Measurements from ENCODE around the gene IGF1R.

The IGF1R gene

DNA sequence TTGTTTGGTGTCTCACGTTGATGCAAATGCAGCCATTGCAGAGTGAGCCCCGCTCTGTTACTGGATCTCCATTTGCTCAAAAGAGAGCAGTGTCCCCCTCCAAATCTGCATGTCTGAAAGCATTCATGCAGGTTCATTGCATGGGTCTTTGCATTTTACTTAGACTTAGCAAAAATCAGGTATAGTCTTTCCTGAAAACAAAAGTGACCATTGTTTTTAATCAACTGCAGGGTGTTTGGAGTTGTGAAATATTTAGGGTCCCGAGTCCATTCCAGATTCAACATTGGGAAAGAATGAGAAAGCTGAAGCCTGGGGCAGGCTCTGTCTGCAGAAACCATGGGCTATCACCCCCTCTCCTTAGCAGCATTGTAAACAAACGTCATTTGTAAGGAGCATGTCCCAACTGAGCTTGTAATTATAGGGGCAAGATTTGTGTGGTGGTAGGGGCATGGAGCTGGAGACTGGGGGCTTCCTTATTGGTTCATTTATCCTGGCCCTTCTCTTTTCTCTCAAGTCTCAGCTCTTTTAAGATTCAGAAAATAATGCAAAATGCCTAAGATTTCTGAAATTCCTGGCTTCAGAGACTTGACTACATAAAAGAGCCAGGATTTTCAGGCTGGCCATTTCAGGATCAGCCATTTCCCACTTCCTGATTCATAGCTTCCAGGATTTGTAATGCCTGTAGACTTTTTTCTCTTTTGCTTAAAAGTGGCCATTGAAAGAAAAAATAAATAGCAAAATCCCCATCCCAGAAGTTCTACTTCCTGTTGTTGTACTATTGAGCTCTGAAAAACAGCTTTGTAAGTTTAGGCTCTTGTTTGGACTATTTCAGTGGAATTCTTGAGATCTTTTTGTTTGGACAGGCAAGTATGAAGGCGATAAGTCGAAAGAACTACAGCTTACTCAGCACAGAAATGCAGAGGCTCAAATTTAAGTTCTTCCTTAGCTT, 23.0 kb downstream of the IGF1R start:
- no peak for DNase-seq (ENCODE audit: low read depth in 2 of 2)

DNA sequence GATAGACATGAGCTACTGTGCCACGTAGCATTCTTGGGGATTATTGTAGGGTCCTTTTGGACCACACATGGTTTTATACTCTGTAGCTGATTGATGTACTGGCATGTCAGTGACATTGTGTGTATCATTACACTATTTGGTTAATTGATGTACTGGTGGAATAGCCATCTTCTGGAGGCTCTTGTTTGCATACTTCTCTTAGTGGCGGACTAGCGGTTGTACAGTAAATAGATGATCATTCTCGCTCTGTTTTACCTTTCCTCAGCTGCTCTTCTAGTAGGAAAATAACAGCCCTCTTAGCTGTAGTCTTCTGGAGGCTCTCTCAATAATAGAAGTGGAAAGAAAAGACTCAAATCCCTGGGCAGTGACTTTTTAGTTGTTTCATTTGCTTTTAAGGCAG, 24.8 kb downstream of the IGF1R start:
- DNase-seq (ENCODE audit: low read depth in 2 of 2), result no peak

GRCh38 chr15:98674336-98674735, 26.0 kb downstream of the IGF1R start:
- no peak for DNase-seq (ENCODE audit: low read depth in 2 of 2)

DNA sequence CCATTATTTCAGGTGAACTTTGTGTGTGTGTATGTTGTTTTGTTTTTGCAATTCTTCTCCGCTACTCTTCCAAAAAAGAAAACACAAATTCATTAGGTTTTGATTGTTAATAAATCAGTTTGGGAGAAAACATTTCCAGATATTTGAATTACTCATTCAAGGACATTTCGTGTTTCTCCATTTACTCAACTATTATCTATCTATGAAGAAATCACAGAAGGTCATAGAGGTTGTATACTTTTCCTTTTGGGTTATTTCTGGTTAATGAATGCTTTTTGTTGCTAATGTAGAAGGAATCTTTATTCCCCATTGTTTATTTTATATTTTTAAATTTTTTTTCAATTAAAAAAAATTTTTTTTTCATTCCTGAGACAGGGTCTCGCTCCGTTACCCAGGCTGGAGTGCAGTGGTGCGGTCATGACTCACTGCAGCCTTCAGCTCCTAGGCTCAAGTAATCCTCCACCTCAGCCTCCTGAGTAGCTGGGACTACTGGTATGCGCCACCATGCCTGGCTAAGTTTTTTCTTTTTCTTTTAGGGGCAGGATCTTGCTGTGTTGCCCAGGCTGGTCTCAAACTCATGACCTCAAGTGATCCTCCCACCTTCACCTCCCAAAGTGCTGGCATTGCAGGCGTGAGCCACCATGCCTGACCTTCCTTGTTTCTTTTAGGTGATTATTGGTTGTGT, 28.4 kb downstream of the IGF1R start:
- DNase-seq (ENCODE audit: low read depth in 2 of 2), result no peak

GRCh38 chr15:98677345-98678059, 29.2 kb downstream of the IGF1R start:
- DNase-seq (ENCODE audit: low read depth in 2 of 2), result no peak

GRCh38 chr15:98678484-98678883, 30.1 kb downstream of the IGF1R start:
- DNase-seq (ENCODE audit: low read depth in 2 of 2), result no peak

- DNase-seq (ENCODE audit: low read depth in 2 of 2), result no peak
Measured at GRCh38 chr15:98681061-98681460, 32.7 kb downstream of the IGF1R start.

GRCh38 chr15:98682992-98683701, 34.8 kb downstream of the IGF1R start:
- no peak for DNase-seq (ENCODE audit: low read depth in 2 of 2)

DNA sequence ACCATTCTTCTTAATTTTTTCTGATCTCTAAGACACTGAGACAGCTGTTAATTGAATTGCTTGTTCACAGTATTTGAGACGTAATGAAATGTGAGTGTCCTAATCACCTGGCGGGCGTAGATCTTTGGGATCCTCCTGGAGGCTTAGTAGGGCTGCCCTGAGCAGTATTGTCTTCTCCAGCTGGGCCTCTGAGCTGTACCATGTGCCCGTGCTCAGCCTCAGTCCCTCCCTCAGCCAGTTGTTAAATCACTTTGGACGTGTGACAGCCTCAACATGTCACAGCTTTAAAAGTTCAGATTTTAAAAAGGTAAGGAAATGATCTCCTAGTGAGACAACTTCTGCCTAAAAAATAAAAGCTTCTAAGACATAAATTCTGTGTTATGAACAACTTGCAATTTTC, 35.5 kb downstream of the IGF1R start:
- no peak for DNase-seq (ENCODE audit: low read depth in 2 of 2)

DNA sequence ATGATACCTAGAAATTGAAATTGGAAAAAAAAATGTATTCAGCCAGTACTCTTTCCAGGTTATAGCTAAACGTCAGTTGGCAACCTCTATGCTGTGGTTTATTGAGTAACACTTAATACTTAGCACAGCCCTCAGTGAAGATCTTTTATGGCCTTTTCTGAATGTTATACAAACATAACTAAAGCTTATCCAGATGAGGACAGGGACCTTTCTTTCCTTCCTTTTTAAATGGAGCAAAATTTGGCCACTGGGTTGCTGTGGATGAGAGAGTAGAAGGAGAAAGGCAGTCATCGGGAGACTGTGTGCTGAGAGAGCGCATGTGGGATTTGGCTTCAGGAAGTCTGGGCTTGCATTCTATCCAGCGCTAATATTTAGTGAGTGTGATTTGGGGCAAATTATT, 36.1 kb downstream of the IGF1R start:
- DNase-seq (ENCODE audit: low read depth in 2 of 2), result no peak

DNA sequence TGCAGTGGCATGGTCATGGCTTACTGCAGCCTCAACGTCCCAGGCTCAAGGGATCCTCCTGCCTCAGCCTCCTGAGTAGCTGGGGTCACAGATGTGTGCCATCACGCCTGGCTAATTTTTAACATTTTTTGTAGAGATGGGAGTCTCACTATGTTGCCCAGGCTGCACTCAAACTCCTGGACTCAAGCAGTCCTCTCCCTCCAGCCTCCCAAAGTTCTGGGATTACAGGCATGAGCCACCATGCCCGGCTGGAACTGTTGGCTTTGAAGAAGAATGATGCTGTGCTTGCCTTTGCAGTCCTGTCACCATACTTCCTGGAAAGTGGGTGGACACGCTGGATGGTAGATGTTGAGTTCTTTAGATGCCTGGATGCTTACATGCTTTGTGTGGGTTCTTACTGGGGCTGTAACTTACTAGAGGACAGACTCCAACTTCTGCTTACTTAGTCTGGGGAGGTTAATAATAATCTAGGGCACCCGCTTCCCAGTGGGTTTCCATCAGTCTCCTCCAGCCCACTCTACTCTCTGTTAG, 36.7 kb downstream of the IGF1R start:
- no peak for DNase-seq (ENCODE audit: low read depth in 2 of 2)

DNA sequence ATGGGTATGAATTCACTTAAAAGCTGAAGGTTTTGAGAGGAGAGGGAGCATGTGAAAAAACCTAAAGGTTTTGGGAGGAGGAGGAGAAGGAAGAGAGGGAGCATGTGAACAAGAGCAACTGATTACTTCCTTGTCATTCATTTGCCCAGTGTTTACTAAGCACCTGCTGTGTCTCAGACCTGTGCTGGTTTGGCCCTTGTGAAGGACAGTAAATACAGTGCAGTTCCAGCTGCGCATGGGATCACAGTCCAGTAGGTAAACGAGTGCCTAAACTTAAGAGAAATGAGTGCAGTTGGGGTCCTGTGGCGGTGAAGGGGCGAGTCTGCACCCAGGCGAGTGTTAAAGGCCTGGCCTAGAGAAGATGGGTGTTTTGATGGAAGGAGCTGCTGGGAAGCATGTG, 38.6 kb downstream of the IGF1R start:
- no peak for DNase-seq (ENCODE audit: low read depth in 2 of 2)

GRCh38 chr15:98689431-98689861, 41.1 kb downstream of the IGF1R start:
- DNase-seq (ENCODE audit: low read depth in 2 of 2), result no peak

DNA sequence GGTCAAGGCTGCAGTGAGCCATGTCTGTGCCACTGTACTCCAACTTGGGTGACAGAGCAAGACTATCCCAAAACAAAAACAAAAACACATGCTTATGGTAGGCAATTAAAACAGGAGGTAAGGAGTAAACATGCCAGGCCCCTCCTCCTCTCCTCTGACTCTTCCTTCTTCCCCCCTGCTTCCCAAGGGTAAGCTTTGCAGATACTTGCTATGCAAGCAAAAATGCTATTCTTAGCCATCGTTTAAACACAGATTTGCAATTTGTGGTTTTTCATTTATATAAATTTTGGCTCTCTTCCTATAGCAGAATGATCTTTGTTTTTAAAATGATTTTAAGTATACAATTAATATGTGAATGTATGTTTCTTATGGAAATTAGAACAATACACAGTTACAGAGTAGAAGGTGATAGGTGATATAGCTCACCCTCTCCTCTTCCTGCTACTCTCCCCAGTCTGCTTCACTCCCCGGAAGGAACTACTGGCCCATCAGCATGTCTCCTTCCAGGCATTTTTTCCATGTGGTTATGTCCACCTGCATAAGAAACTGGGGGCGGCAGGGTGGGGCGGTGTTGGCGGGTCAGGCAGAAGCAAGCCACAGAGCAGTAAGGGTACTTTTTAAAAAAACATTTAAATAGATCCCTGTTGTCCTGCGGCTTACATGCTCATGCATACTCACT, 42.1 kb downstream of the IGF1R start:
- DNase-seq (ENCODE audit: low read depth in 2 of 2), result no peak

DNA sequence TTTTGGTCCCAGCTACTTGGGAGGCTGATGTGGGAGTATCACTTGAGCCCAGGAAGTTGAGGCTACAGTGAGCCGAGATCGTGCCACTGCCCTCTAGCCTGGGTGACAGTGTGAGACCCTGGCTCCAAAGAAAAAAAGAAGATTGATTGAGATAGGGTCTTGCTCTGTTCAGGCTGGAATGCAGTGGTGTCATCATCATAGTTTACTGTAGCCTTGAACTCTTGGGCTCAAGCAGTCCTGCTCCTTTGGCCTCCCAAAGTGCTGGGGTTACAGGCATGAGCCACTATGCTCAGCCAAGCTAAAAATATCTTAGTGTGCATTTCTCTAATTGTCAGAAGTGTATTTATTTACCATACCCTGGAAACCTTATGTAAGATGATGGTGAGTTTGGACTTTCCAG, 43.9 kb downstream of the IGF1R start:
- no peak for DNase-seq (ENCODE audit: low read depth in 2 of 2)

DNA sequence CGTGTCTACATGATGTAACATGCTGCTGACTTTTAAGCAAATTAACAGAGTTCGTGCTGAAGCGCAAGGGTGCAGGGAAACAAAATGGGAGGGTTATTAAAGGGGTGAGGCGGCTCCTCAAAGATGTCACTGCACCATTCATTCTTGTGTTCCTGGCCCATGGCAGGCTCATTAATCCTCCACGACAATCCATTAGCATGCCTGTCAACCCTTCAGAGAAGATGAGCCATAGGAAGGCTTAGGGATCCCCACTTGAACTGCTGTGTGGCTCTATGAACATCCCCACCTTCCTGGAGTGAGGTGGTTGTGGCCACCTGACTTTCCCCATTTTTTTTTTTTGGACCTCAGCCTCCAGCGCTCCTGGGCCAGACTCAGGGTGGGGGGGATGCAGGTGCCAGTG, 45.8 kb downstream of the IGF1R start:
- no peak for DNase-seq (ENCODE audit: low read depth in 2 of 2)

DNA sequence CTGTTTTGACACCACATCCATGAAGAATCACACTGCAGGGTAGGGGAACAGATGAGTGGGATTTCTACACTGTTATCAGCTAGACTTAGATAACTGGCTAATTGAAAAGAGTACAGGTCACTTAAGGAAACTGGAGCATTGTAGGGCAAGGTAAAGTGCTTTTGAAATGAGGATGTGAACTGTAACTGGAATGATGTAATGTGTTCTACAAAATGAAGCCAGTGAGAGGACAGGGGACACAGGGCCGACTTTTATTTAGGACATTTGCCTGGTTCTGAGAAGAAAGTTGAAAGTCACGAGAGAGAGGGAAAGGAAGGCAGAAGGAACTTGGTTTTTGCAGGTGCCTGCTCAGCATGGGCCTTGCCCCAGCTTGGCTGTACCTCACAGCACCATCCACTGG, 50.5 kb downstream of the IGF1R start:
- DNase-seq (ENCODE audit: low read depth in 2 of 2), result no peak

DNA sequence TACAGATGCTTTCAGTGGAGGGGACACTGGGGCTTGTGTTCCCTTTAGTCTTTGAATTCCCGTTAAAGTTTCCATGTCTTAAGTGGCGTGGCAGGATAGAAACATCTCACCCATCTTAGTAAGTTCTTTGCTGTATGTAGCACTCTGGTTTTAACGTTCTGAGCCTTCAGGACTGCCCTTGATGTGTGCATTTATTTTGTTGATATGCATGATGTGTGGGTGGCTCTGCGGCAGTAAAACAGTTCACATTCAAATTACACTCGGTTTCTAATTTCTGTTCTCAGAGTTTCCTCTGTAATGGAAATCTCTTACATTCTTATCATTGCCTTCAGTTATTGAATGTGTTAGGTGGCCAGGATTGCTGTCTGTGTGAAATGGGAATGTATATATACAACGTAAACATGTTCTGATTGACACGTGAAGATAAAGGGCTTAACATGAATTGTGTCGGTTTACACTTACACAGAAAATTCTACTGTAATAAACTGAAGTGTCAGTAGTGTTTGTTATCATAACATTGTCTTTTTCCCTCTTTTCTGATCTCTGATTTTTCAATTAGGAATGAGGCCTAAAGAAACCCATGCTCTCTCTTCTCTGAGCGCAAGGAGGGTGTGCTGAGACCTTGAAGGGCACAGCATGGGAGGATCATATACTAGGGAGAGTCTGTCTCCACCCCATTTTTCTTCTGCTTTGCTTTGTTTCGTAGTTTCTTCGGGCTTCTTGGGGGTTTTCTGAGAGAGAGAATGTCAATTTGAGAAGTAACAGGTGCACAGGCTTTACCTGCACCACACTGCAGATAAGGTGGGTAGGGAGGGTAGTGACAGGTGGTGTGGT, 51.5 kb downstream of the IGF1R start:
- no peak for DNase-seq (ENCODE audit: low read depth in 2 of 2)

- no peak for DNase-seq (ENCODE audit: low read depth in 2 of 2)
Measured at GRCh38 chr15:98700519-98700918, 52.2 kb downstream of the IGF1R start.

GRCh38 chr15:98703126-98703685, 54.9 kb downstream of the IGF1R start:
- no peak for DNase-seq (ENCODE audit: low read depth in 2 of 2)

All from stimulated activated CD4-positive, alpha-beta T cell treated with anti-CD3 and anti-CD28 coated beads, Interleukin-4, amount 100 ng/mL, for 48 hours (primary cell).